Measurements from ENCODE around the gene CDC123. TPM values are rescaled to one million over a fixed set of nuclear protein-coding genes. Genes with fewer than 3 reads are reported as not detected.

The CDC123 gene
- total and polyA plus RNA-seq, 2 of the 4 experiments (the other 2 are of a cell fraction), result 100 to 203 TPM

GRCh38 chr10:12264204-12264940 lies 68.4 kb downstream of the CDC123 start:
- POLR2A ChIA-PET (ENCODE audit: unreplicated experiment), result no interaction called here
- H4K91ac ChIP-seq (ENCODE audit: insufficient read depth, low read depth, low read length), result peak overlapping the region; percentile 66
- no peaks in the 10 kb centered on the region for H3K4me1 ChIP-seq (ENCODE audit: control insufficient read depth, insufficient read depth, low read length)
- H2BK120ac ChIP-seq (ENCODE audit: low read depth, low read length), result peak overlapping the region; percentile 96
- peak; percentile 69 for DNase-seq
- ATAC-seq (ENCODE audit: low read depth), result peak; percentile 99
- H3K9ac ChIP-seq (ENCODE audit: low read depth, low read length), result 0 out of 2 replicates have a peak overlapping the region, but pooled peaks have one; percentile 19
- no peaks in the 10 kb centered on the region for H4K20me1 ChIP-seq (ENCODE audit: insufficient read depth, low read length)
- CTCF ChIA-PET, result interaction anchor here (0.6 to 1.6 kb wide), 13 partner anchors 12 to 810 kb away, joined by 3 to 12 read pairs (median 4); no protein-coding TSS in a partner anchor
- no peak overlapping the region for H3K56ac ChIP-seq (ENCODE audit: extremely low read depth, insufficient read depth, low read length)
- H4K5ac ChIP-seq (ENCODE audit: low read depth, low read length), result no peak overlapping the region
- H2BK5ac ChIP-seq (ENCODE audit: low read depth, low read length, poor library complexity, severe bottlenecking), result no peak overlapping the region
- H3K14ac ChIP-seq (replicated peaks; ENCODE audit: low read depth, low read length), result no peak overlapping the region; the same call in 1 of the 2 replicates
- dilution Hi-C loops (cut with HindIII; ENCODE audit: low sequenced_read_pairs, unreplicated experiment), result no loop called here
- H3K18ac ChIP-seq (ENCODE audit: low read depth, low read length), result peak overlapping the region; percentile 49; the same call in 1 of the 2 replicates
- H2BK20ac ChIP-seq (ENCODE audit: low read depth, low read length), result peak overlapping the region; percentile 94
- peak overlapping the region; percentile 58 for H3K4ac ChIP-seq (ENCODE audit: low read depth, low read length)
- WGBS, 2 experiments (ENCODE audit: extremely low coverage in 2 of 2, insufficient read length in 1 of 2), result no CpG with 5 or more reads among the region's 31 CpGs
- H4K8ac ChIP-seq (ENCODE audit: low read depth in 2 of 2, low read length in 2 of 2), result peak overlapping the region in 1 of 2 experiments; percentile 89; a peak in 2 of 4 replicates
- H3K4me3 ChIP-seq (ENCODE audit: insufficient read depth, low read depth, low read length), result peak overlapping the region; percentile 48
- no peak overlapping the region for H3K27ac ChIP-seq (ENCODE audit: insufficient read depth, low read length)
- intact Hi-C loops (cut with micrococcal nuclease), result loop anchor here (1.0 to 5.0 kb wide), 8 partner anchors 85 to 835 kb away; partner anchors contain the start of gene CAMK1D
- H2AK9ac ChIP-seq (replicated peaks; ENCODE audit: low read depth, low read length, poor library complexity), result peak overlapping the region; percentile 71
- no peaks in the 10 kb centered on the region for H3K36me3 ChIP-seq (ENCODE audit: control insufficient read depth, insufficient read depth, low read length)
- H3K27me3 ChIP-seq (ENCODE audit: control insufficient read depth, insufficient read depth, low read length), result no peaks in the 10 kb centered on the region
- H2BK15ac ChIP-seq (ENCODE audit: low read depth, low read length), result no peak overlapping the region
- H3K79me1 ChIP-seq (ENCODE audit: low read depth in 1 of 2, low read length in 2 of 2), result no peaks in the 10 kb centered on the region
- in situ Hi-C loops (cut with MboI; ENCODE audit: low sequenced_read_pairs), result loop anchor here (5.0 to 25.0 kb wide), 4 partner anchors 80 to 798 kb away; partner anchors contain the start of gene CAMK1D
- no peak overlapping the region for H2AK5ac ChIP-seq (ENCODE audit: low read depth, low read length)
- no peaks in the 10 kb centered on the region for H3K9me3 ChIP-seq (ENCODE audit: control insufficient read depth, insufficient read depth, low read length)
- H3K23ac ChIP-seq (ENCODE audit: low read depth, low read length), result no peak overlapping the region
- no peaks in the 10 kb centered on the region for H3K9me1 ChIP-seq (ENCODE audit: insufficient read depth, low read length)
- no TSS peak for BruUV-seq (replicated peaks)
- H2AFZ ChIP-seq (replicated peaks; ENCODE audit: low read length, poor library complexity), result peak overlapping the region; percentile 98
- peak overlapping the region; percentile 81 for H3K4me2 ChIP-seq (ENCODE audit: low read depth, low read length)
- TF ChIP-seq CEBPB (IDR thresholded peaks at IDR 0.05; ENCODE audit: low read depth, low read length) (no peak), BHLHE40 (IDR thresholded peaks at IDR 0.05; ENCODE audit: low read depth, low read length) (no peak), FOS (IDR thresholded peaks at IDR 0.05; ENCODE audit: low read depth, low read length) (no peak), MAZ (IDR thresholded peaks at IDR 0.05; ENCODE audit: borderline replicate concordance, low read depth, low read length) (peak; percentile 74), RAD21 (IDR thresholded peaks at IDR 0.05; ENCODE audit: low read length) (peak; percentile 98), CTCF (conservative IDR thresholded peaks at IDR 0.05; ENCODE audit: low read depth, low read length) (peak; percentile 94), POLR2A (IDR thresholded peaks at IDR 0.05; ENCODE audit: low read depth, low read length) (peak; percentile 61; the same call in 1 of the 2 replicates), RFX5 (IDR thresholded peaks at IDR 0.05; ENCODE audit: low read depth, low read length) (no peak), CHD1 (IDR thresholded peaks at IDR 0.05; ENCODE audit: low read depth, low read length) (peak; percentile 67; the same call in 1 of the 2 replicates), RCOR1 (IDR thresholded peaks at IDR 0.05; ENCODE audit: insufficient replicate concordance, low read length) (no peak), MAFK (IDR thresholded peaks at IDR 0.05; ENCODE audit: low read depth, low read length) (no peak), USF2 (IDR thresholded peaks at IDR 0.05; ENCODE audit: low read depth, low read length) (no peak), SMC3 (IDR thresholded peaks at IDR 0.05; ENCODE audit: low read depth, low read length) (peak; percentile 91)
- TF ChIP-seq, protein P1, sequence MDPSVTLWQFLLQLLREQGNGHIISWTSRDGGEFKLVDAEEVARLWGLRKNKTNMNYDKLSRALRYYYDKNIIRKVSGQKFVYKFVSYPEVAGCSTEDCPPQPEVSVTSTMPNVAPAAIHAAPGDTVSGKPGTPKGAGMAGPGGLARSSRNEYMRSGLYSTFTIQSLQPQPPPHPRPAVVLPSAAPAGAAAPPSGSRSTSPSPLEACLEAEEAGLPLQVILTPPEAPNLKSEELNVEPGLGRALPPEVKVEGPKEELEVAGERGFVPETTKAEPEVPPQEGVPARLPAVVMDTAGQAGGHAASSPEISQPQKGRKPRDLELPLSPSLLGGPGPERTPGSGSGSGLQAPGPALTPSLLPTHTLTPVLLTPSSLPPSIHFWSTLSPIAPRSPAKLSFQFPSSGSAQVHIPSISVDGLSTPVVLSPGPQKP (IDR thresholded peaks at IDR 0.05; ENCODE audit: borderline replicate concordance, low read depth, low read length), result no peak

Measured in IMR-90 (cell line).